NB4 (cell line): ENCODE data around the gene ATP5F1B.

Experiments used
- MYC ChIP-seq: IDR thresholded peaks from 2 replicates; pipeline ENCODE4 v1.6.1; 2011; ENCODE audit warnings: low read depth, low read length
- POLR2A ChIP-seq: IDR thresholded peaks from 2 replicates; pipeline ENCODE4 v1.6.1; 2011; ENCODE audit warnings: mild to moderate bottlenecking; ENCODE audit not compliant: insufficient read length; ENCODE audit errors: extremely low read depth
- TF ChIP-seq, protein P1 (sequence below): IDR thresholded peaks from one replicate; pipeline ENCODE4 v1.5.1; 2012; ENCODE audit warnings: low read depth, low read length

DNA sequence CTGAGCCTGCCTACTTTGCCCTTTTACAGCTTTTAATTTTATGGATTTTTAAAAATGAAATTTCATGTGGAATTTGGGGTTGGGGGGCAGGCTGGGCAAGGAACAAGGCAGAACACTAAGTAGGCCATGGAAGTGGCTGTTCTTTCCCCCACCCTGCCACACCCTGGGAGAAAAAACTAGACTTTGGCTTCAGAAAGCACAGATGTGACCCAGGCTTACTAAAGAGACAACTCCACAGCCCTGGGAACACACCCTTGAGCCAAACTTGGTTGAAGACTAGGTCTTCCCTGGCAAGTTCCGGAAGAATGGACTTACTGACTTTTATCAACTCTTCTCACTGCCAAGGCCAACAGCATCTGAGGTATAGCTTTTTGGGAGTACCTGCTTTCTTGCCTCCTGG is 56.0 kb downstream of the ATP5F1B start:
- TF ChIP-seq POLR2A (no peak), MYC (no peak)
- TF ChIP-seq, protein P1, sequence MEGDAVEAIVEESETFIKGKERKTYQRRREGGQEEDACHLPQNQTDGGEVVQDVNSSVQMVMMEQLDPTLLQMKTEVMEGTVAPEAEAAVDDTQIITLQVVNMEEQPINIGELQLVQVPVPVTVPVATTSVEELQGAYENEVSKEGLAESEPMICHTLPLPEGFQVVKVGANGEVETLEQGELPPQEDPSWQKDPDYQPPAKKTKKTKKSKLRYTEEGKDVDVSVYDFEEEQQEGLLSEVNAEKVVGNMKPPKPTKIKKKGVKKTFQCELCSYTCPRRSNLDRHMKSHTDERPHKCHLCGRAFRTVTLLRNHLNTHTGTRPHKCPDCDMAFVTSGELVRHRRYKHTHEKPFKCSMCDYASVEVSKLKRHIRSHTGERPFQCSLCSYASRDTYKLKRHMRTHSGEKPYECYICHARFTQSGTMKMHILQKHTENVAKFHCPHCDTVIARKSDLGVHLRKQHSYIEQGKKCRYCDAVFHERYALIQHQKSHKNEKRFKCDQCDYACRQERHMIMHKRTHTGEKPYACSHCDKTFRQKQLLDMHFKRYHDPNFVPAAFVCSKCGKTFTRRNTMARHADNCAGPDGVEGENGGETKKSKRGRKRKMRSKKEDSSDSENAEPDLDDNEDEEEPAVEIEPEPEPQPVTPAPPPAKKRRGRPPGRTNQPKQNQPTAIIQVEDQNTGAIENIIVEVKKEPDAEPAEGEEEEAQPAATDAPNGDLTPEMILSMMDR, result no peak
